GM19193 (cell line): ENCODE data around the gene PTPRN2.

Source experiments
- POLR2A ChIP-seq: IDR thresholded peaks from 4 replicates; pipeline ENCODE4 v1.6.1; 2011; ENCODE audit not compliant: insufficient read depth, insufficient read length; ENCODE audit errors: extremely low read depth

Gene PTPRN2

DNA sequence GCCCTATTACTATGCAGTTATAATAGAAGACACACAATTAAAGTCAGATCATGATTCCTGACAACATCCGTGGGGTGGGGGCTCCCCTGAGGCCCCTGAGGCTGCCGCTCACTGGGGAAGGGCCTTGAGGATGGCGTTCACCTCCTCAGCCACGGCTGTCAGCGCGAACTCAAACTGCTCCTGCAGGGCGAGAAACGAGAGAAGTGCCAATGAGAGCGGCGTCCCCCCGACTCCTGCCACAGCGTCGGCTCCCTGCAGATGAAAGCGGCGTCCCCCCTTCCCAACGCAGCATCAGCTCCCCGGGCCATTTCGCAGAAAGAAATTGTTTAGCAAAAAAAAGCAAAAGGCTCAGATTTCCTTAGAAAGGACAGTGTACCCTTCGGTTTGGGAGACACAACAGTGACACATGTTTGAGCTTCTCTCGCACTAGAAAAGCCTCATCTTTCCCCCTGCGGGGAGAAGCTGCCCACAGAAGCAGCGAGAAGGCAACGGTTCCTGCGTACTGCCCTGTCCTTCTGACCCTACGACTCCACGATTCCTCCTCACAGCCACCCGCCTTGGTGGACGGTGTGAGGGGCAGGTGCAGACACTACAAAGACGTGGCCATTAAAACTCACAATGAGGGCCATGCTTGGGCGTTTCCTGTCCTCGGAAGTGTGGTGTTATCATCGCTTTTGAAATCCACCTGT is 1046.9 kb downstream of the PTPRN2 start:
- no peak for TF ChIP-seq POLR2A

DNA sequence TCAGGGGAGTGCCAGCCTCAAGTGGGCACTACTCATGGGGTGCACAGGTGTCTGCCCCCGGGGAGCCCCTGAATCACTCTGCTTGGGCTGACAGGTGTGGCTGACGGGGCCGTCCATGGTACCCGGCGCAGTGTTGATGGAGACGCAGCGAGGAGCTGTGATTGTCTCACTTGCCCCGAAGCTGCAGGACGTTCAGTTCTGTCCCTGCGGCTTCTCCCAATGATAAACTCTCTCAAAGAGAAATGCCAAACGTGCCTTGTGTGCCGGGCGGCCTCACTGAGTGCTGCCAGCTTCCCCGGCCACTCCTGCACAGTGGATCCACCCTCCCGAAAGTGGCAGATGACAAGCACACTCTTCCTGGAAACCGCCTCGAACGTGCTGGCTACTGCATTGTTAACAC is 1047.6 kb downstream of the PTPRN2 start:
- TF ChIP-seq POLR2A = no peak

DNA sequence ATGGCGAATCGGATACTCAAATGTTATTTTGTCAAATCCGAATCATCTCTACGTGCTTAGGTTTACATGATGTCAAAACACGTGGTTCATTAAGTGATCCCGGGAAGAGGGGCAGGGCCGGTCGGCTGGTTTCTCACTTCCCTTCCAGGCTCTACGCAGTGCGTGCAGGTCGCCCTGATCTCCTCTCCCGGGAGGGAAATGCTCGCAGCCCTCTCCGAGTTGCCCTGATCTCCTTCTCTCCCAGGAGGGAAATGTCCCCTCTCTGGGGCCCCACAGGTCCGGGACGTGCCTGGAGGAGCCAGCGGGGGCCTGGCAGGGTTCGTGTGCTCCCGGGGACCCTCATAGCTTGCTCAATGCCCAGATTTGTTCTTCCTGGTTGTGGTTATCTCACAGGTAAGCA is 1048.1 kb downstream of the PTPRN2 start:
- TF ChIP-seq POLR2A = no peak

GRCh38 chr7:157538735-157539134 is 1048.9 kb downstream of the PTPRN2 start:
- no peak for TF ChIP-seq POLR2A

DNA sequence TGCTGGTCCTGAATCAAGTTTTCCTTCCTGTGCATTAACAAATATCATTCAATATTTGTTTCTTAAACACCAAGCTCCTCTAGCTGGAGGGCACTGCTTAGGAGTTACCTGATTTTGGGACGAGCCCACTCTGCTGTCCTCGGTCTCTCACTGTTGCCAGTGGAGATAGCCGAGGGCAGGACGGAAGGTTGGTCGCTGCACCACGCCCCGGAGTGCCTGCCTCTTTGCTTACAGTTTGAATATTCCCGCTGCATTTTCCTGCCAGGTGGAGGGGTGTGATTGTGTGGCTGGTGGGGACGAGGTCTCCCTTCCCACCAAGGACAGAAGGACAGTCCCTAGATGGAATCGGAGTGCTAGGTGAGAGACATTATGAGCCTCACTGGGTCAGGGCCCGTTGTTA is 1049.3 kb downstream of the PTPRN2 start:
- no peak for TF ChIP-seq POLR2A

DNA sequence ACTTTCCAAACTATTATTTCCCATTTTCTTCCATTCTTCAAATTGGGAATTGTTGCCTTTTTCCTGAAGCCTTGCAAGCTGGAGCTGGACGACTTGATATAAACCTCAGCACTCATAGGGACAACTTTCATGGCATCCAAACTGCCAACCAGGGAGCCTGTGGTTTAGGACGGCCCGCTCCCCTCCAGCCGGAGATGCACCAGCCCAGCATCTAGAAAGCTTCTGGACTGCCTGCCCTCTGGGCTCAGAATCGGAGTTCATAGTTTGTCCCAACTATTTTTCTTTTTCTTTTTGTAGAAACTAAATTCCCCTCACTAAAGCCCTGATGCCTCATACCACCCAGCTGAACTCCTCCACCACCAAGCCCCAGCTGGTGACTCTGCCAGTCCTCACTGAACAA is 1050.6 kb downstream of the PTPRN2 start:
- TF ChIP-seq POLR2A = no peak

GRCh38 chr7:157532068-157532467 is 1055.6 kb downstream of the PTPRN2 start:
- no peak for TF ChIP-seq POLR2A

GRCh38 chr7:157529768-157530560 is 1057.7 kb downstream of the PTPRN2 start:
- TF ChIP-seq POLR2A = no peak

DNA sequence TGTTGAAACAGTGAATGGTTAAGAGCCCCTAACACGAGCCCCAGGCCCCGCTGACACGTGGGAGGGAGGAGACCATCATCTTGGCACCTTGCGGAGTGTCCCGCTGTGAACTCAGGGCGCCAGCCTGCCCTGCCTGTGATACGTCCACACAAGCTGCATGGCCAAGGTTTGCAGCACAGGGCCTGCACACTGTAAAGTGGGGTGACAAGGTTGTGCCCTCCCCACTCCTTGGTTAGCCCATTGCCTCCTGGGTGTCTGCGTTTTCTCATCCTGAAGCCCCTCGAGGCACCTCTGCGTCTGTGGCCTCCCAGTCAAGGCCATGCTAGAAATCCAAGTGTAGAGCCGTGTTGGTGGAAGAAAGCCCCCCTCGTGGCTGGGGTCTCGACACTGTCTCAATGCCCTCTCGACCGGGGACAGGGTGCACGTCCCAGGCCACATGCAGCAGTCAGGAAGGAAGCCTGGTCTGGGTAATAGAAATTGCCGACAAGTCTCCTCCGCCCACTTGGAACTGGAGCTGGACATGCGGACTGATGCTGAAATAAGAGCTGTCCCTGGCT is 1058.8 kb downstream of the PTPRN2 start:
- TF ChIP-seq POLR2A = no peak

DNA sequence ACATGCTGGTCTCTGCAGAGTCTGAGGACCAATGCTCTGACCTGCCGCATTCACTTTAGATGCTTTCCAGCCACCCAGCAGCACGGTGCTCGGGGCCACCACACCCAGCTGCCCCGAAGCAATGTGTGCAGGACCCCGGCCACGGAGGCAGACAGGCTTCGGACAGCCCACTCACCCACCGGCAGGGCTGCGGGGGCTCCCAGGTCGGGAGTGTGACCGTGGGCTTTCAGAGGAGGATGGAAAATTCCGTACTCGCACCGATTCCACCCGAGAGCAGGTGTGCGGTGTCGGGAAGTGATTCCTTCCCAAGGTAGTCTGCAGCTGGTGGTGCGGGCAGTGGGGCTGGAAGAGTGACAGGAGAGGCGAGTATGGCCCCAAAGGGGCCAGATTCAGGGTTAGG is 1059.9 kb downstream of the PTPRN2 start:
- no peak for TF ChIP-seq POLR2A

GRCh38 chr7:157526913-157527634 is 1060.5 kb downstream of the PTPRN2 start:
- no peak for TF ChIP-seq POLR2A

DNA sequence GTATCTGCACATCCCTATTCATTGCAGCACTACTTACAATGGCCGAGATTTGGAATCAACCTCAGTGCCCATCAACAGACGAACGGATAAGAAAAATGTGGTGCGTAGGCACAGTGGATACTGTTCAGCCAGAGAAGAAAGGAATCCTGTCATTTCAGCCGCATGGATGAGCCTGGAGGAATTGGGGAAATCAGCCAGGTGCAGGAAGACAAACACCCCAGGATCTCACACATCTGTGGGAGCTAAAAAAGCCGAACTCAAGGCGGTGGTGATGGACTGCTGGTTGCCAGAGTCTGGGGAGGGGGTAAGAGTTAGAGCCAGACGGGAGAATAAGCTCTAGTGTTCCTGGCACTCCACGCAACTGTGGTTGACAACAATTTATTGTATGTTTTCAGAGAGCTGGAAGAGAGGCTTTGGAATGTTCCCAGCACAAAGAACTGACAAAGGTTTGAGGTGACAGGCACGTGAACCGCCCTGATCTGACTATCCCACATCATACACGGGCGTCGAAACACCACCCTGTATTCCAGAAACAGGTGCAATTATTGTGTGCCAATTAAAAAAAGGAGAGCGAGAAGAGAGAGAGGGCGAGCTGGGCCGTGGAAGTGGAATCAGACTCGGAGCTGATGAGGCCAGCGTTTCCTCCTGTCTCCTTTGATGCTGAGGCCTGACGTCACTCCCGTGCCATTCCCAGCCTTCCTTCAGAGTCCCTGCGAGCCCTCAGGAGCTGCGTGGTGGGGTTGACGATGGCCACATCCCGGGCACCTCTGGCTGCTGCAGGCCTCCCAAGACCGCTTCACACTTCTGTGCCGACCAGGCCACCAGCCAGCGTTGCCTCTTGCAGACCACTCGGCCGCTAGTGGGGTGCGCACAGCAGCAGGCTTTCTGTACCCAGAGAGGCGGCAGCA is 1061.4 kb downstream of the PTPRN2 start:
- TF ChIP-seq POLR2A = no peak

- TF ChIP-seq POLR2A = no peak
Observed at GRCh38 chr7:157525491-157525915, 1062.1 kb downstream of the PTPRN2 start.

- TF ChIP-seq POLR2A = no peak
Observed at GRCh38 chr7:157524731-157525130, 1062.9 kb downstream of the PTPRN2 start.
